GM12878 (cell line): ENCODE results near the gene MAP4K1. TPM values are rescaled to one million over a fixed set of nuclear protein-coding genes. Genes with fewer than 3 reads are reported as not detected.
A peak's percentile ranks its signal among the peaks of the same experiment; 100 is the strongest.

Experiments
- ATAC-seq: fragments of 200-7000 bp; cut with Tn5 transposase; 3 replicates; pipeline ENCODE4 v1.9.1; 2020; ENCODE audit warnings: mild to moderate bottlenecking, moderate library complexity
- BruUV-seq: library from RNA; stranded (reverse); fragments of 400-500 nt; replicated peaks from 2 replicates; lab custom pipeline; 2021; lab: Mats Ljungman, UMichigan
- CTCF ChIA-PET: fragments of 300-600 bp; sonication (Branson Sonifier 250); formaldehyde crosslinking; extraction: SDS; loops from one replicate; lab custom pipeline; 2021; ENCODE audit warnings: inconsistent platforms; lab: Yijun Ruan, JAX
- POLR2A ChIA-PET: fragments of 350-600 bp; formaldehyde crosslinking; extraction: SDS; loops from one replicate; lab custom pipeline; 2021; ENCODE audit warnings: inconsistent platforms; lab: Charles Lee
- RAD21 ChIA-PET: fragments of 300-600 bp; sonication (Branson Sonifier 250); formaldehyde crosslinking; loops from one replicate; lab custom pipeline; 2023; ENCODE audit warnings: antibody characterized with exemption; ENCODE audit not compliant: unreplicated experiment; lab: Charles Lee
- SMC1A ChIA-PET: fragments of 300-600 bp; sonication (Branson Sonifier 250); formaldehyde crosslinking; loops from one replicate; lab custom pipeline; 2023; ENCODE audit not compliant: unreplicated experiment, uncharacterized antibody; lab: Charles Lee
- DNase-seq: peaks from one replicate; pipeline ENCODE4 v3.0.0-alpha.2; 2011; ENCODE audit warnings: low read depth, low spot score
- FAIRE-seq: peaks from 3 replicates; lab custom pipeline; 2011; peaks lifted over from hg19 to GRCh38; lab: Jason Lieb, UNC
- H2AFZ ChIP-seq: 2 replicates; pipeline ENCODE4 v1.6.0; 2011; ENCODE audit warnings: low read depth, low read length, control low read depth; ENCODE audit not compliant: control insufficient read depth
- H3K27ac ChIP-seq: 2 replicates; pipeline ENCODE4 v1.5.1; 2011; ENCODE audit warnings: control low read depth; ENCODE audit not compliant: control insufficient read depth, insufficient read depth
- H3K27me3 ChIP-seq, 2 experiments: replicated peaks in 1 of 2; 2 replicates each; pipeline versions ENCODE4 v1.6.0 to v1.6.1; 2011; ENCODE audit warnings: low read length in 1 of 2; ENCODE audit not compliant: control insufficient read depth in 2 of 2, insufficient read depth in 2 of 2
- H3K36me3 ChIP-seq, 2 experiments: 2 replicates each; pipeline ENCODE4 v1.5.1; 2011; ENCODE audit warnings: low read length in 1 of 2; ENCODE audit not compliant: control insufficient read depth in 2 of 2, insufficient read depth in 2 of 2
- H3K4me1 ChIP-seq: 2 replicates; pipeline ENCODE4 v1.6.1; 2011; ENCODE audit warnings: mild to moderate bottlenecking, low read length, moderate library complexity, mixed read lengths; ENCODE audit not compliant: control insufficient read depth, insufficient read depth
- H3K4me2 ChIP-seq: 2 replicates; pipeline ENCODE4 v1.6.0; 2011; ENCODE audit warnings: control low read depth; ENCODE audit not compliant: control insufficient read depth, insufficient read depth
- H3K4me3 ChIP-seq: fragments of 200-600 bp; sonication (generic); 2 replicates; pipeline ENCODE4 v1.5.1; 2016
- H3K79me2 ChIP-seq: 2 replicates; pipeline ENCODE4 v1.6.0; 2011; ENCODE audit warnings: low read length; ENCODE audit not compliant: control insufficient read depth, insufficient read depth
- H3K9ac ChIP-seq: 2 replicates; pipeline ENCODE4 v1.8.0; 2011; ENCODE audit warnings: low read length, control low read depth, mixed read lengths; ENCODE audit not compliant: control insufficient read depth, insufficient read depth
- H3K9me3 ChIP-seq: replicated peaks from 3 replicates; pipeline ENCODE4 v1.5.1; 2011; ENCODE audit warnings: mild to moderate bottlenecking, low read length; ENCODE audit not compliant: control insufficient read depth, insufficient read depth
- H4K20me1 ChIP-seq: 2 replicates; pipeline ENCODE4 v1.6.0; 2011; ENCODE audit not compliant: control insufficient read depth, insufficient read depth
- EED ChIP-seq: sonication (generic); IDR thresholded peaks from 2 replicates; pipeline ENCODE4 v1.6.1; 2016; ENCODE audit warnings: antibody characterized with exemption, low read depth
- FOS ChIP-seq: IDR thresholded peaks from 3 replicates; pipeline ENCODE4 v1.6.1; 2011; ENCODE audit warnings: borderline replicate concordance; ENCODE audit not compliant: insufficient read length; ENCODE audit errors: extremely low read depth
- HCFC1 ChIP-seq: fragments of 150-350 bp; IDR thresholded peaks from 2 replicates; pipeline ENCODE4 v1.6.1; 2014; ENCODE audit warnings: low read length
- IRF4 ChIP-seq: IDR thresholded peaks from 2 replicates; pipeline ENCODE4 v1.6.1; 2011; ENCODE audit warnings: low read depth, low read length
- NBN ChIP-seq: fragments of 450-650 bp; IDR thresholded peaks from 2 replicates; pipeline ENCODE4 v1.6.1; 2016
- PML ChIP-seq: IDR thresholded peaks from 2 replicates; pipeline ENCODE4 v1.6.1; 2012; ENCODE audit warnings: low read length, inconsistent platforms
- RAD51 ChIP-seq: fragments of 450-650 bp; IDR thresholded peaks from 2 replicates; pipeline ENCODE4 v1.6.1; 2016; ENCODE audit warnings: moderate library complexity, mild to moderate bottlenecking, inconsistent platforms
- SUPT20H ChIP-seq: IDR thresholded peaks from 2 replicates; pipeline ENCODE4 v1.6.1; 2011; ENCODE audit warnings: low read depth, mild to moderate bottlenecking, low read length, moderate library complexity, borderline replicate concordance; ENCODE audit not compliant: control insufficient read depth
- TCF7 ChIP-seq: IDR thresholded peaks from 2 replicates; pipeline ENCODE4 v1.6.1; 2014; ENCODE audit warnings: antibody characterized with exemption, borderline replicate concordance
- ZZZ3 ChIP-seq: IDR thresholded peaks from 2 replicates; pipeline ENCODE4 v1.6.1; 2011; ENCODE audit warnings: low read depth; ENCODE audit not compliant: control insufficient read depth, insufficient read length
- WGBS: methylation state at CpG from one replicate; pipeline ENCODE4 v1.1.6; 2016; ENCODE audit warnings: low lambda C conversion rate; ENCODE audit not compliant: insufficient replicate concordance, insufficient coverage; ENCODE audit errors: missing lambda C conversion rate; 5-methylcytosine and 5-hydroxymethylcytosine counted together
- in situ Hi-C: fragments of 300-500 bp; cut with MboI; formaldehyde crosslinking; loops from 9 replicates; pipeline ENCODE4 v1.14.3; 2018; ENCODE audit warnings: mixed read lengths
- intact Hi-C: fragments of 100-400 bp; cut with micrococcal nuclease; formaldehyde crosslinking; loops from one replicate; pipeline ENCODE4 v1.14.2; 2022; ENCODE audit not compliant: unreplicated experiment
- polyA plus RNA-seq, 11 experiments: library from polyadenylated mRNA; depleted of rRNA in 4 of 11; unstranded in 6 of 11; stranded (reverse) in 5 of 11; fragments of >200 nt; fragmentation: Nextera tagmentation in 4 of 11; fragmentation: Illumina TruSeq in 1 of 11; extraction: Ambion mirVana in 4 of 11; extraction: Trizol in 1 of 11; gene quantifications; 1 replicate in 1 of 11; 2 replicates in 10 of 11; pipeline versions ENCODE4 v1.2.1 to v1.2.3, GENCODE V29; 2011 to 2016; ENCODE audit warnings: inconsistent platforms in 2 of 11, missing spikeins in 2 of 11, low read depth in 1 of 11
- total RNA-seq, 4 experiments: library from RNA; depleted of rRNA in 3 of 4; stranded (reverse); fragments of >200 nt in 3 of 4; fragmentation: Illumina TruSeq in 1 of 4; extraction: Trizol in 1 of 4; gene quantifications; 2 replicates each; pipeline versions ENCODE4 v1.2.1 to v1.2.3, GENCODE V29; 2013 to 2021
- TF ChIP-seq, protein P1 (sequence below): fragments of 450-650 bp; IDR thresholded peaks from 2 replicates; pipeline ENCODE4 v1.6.1; 2018; ENCODE audit warnings: borderline replicate concordance, mild to moderate bottlenecking; ENCODE audit not compliant: partially characterized antibody
- TF ChIP-seq, protein P2 (sequence below): fragments of 450-650 bp; IDR thresholded peaks from 2 replicates; pipeline ENCODE4 v1.6.1; 2014; ENCODE audit warnings: mild to moderate bottlenecking

Gene MAP4K1
- total and polyA plus RNA-seq, 10 of the 15 experiments (the other 5 are each of a cell fraction or from before 2014, with no cell fraction given), result 39.2 to 306 (median 140) TPM

- ChIA-PET POLR2A (interaction anchor here (0.6 to 6.2 kb wide), 7 partner anchors 8 to 495 kb away, joined by 3 to 135 read pairs (median 4); no protein-coding TSS in a partner anchor), CTCF (interaction anchor here (0.6 to 6.3 kb wide), 6 partner anchors 20 to 212 kb away, joined by 3 to 60 read pairs (median 6); partner anchors contain the start of gene FAM98C), RAD21 (interaction anchor here (0.5 to 5.6 kb wide), 7 partner anchors 19 to 347 kb away, joined by 3 to 135 read pairs (median 3); partner anchors contain the start of gene FAM98C), SMC1A (interaction anchor here (4.2 to 7.0 kb wide), 3 partner anchors 56 to 63 kb away, joined by 22 to 85 read pairs (median 35); no protein-coding TSS in a partner anchor)
- no TSS peak for BruUV-seq
- no peak for DNase-seq
- intact Hi-C loops (no loop called here), in situ Hi-C loops (loop anchor here (5.0 kb wide), 1 partner anchor 53 kb away; no protein-coding TSS in a partner anchor)
- Histone ChIP-seq H3K4me3 (peak overlapping the region; percentile 84), H3K79me2 (peaks cover 47% of the 10 kb centered on the region), H3K4me1 (peaks cover 9% of the 10 kb centered on the region), H4K20me1 (no peaks in the 10 kb centered on the region), H3K4me2 (peak overlapping the region; percentile 85), H3K9me3 (no peaks in the 10 kb centered on the region), H3K36me3 (peaks cover 13 to 15% of the 10 kb centered on the region in 2 experiments; a peak in 3 of 4 replicates), H3K27me3 (no peaks in the 10 kb centered on the region), H2AFZ (no peak overlapping the region), H3K9ac (peak overlapping the region; percentile 92), H3K27ac (peak overlapping the region; percentile 46)
- no peak for FAIRE-seq
- 59% methylated on average over 7 of the region's 7 CpGs for WGBS
- ATAC-seq, result no peak
- TF ChIP-seq SUPT20H (no peak), RAD51 (peak; percentile 74), NBN (peak; percentile 17; the same call in 1 of the 2 replicates)
- TF ChIP-seq, all 136 proteins: peak for 2
Measured at GRCh38 chr19:38615007-38615581, 2.7 kb downstream of the MAP4K1 start.

GRCh38 chr19:38614289-38614688 is 3.5 kb downstream of the MAP4K1 start:
- WGBS, result 100% methylated on average over 3 of the region's 3 CpGs
- peaks cover 4% of the 10 kb centered on the region for H3K4me1 ChIP-seq
- POLR2A ChIA-PET, result interaction anchor here (0.5 to 6.2 kb wide), 6 partner anchors 58 to 317 kb away, joined by 3 to 135 read pairs (median 4); no protein-coding TSS in a partner anchor
- peaks cover 39% of the 10 kb centered on the region for H3K79me2 ChIP-seq
- no peak for FAIRE-seq
- H2AFZ ChIP-seq, result no peak overlapping the region
- DNase-seq, result no peak
- no TSS peak for BruUV-seq
- peaks cover 16 to 18% of the 10 kb centered on the region in 2 experiments; a peak in 3 of 4 replicates for H3K36me3 ChIP-seq
- H3K27me3 ChIP-seq, result no peaks in the 10 kb centered on the region
- H4K20me1 ChIP-seq, result no peaks in the 10 kb centered on the region
- H3K9ac ChIP-seq, result peak overlapping the region; percentile 52; the same call in 1 of the 2 replicates
- no peaks in the 10 kb centered on the region for H3K9me3 ChIP-seq
- CTCF ChIA-PET, result interaction anchor here (0.7 to 6.3 kb wide), 2 partner anchors 20 to 56 kb away, joined by 7 to 60 read pairs; no protein-coding TSS in a partner anchor
- intact Hi-C loops (no loop called here), in situ Hi-C loops (no loop called here)
- no peak overlapping the region for H3K4me3 ChIP-seq
- ATAC-seq, result no peak
- peak overlapping the region; percentile 57 for H3K4me2 ChIP-seq
- SMC1A ChIA-PET, result interaction anchor here (7.0 kb wide), 1 partner anchor 55 kb away, joined by 85 read pairs; no protein-coding TSS in a partner anchor
- RAD21 ChIA-PET, result interaction anchor here (5.6 kb wide), 1 partner anchor 59 kb away, joined by 135 read pairs; no protein-coding TSS in a partner anchor
- H3K27ac ChIP-seq, result no peak overlapping the region
- TF ChIP-seq, protein P1, sequence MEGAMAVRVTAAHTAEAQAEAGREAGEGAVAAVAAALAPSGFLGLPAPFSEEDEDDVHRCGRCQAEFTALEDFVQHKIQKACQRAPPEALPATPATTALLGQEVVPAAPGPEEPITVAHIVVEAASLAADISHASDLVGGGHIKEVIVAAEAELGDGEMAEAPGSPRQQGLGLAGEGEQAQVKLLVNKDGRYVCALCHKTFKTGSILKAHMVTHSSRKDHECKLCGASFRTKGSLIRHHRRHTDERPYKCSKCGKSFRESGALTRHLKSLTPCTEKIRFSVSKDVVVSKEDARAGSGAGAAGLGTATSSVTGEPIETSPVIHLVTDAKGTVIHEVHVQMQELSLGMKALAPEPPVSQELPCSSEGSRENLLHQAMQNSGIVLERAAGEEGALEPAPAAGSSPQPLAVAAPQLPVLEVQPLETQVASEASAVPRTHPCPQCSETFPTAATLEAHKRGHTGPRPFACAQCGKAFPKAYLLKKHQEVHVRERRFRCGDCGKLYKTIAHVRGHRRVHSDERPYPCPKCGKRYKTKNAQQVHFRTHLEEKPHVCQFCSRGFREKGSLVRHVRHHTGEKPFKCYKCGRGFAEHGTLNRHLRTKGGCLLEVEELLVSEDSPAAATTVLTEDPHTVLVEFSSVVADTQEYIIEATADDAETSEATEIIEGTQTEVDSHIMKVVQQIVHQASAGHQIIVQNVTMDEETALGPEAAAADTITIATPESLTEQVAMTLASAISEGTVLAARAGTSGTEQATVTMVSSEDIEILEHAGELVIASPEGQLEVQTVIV, result no peak
- TF ChIP-seq FOS (no peak), HCFC1 (no peak), TCF7 (no peak), ZZZ3 (no peak), EED (no peak), IRF4 (no peak), PML (no peak)
- TF ChIP-seq, protein P2, sequence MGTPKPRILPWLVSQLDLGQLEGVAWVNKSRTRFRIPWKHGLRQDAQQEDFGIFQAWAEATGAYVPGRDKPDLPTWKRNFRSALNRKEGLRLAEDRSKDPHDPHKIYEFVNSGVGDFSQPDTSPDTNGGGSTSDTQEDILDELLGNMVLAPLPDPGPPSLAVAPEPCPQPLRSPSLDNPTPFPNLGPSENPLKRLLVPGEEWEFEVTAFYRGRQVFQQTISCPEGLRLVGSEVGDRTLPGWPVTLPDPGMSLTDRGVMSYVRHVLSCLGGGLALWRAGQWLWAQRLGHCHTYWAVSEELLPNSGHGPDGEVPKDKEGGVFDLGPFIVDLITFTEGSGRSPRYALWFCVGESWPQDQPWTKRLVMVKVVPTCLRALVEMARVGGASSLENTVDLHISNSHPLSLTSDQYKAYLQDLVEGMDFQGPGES, result no peak
